Measurements from ENCODE around the gene ASB6.

Gene ASB6

GRCh38 chr9:129613520-129614175, 28.3 kb downstream of the ASB6 start:
- ChIA-PET CTCF (interaction anchor here (0.8 kb wide), 1 partner anchor 482 kb away, joined by 3 read pairs; no protein-coding TSS in a partner anchor), POLR2A (no interaction called here)
- no peak for DNase-seq (ENCODE audit: extremely low spot score)
- TF ChIP-seq SUZ12 (IDR thresholded peaks at IDR 0.05) (no peak), L3MBTL2 (conservative IDR thresholded peaks at IDR 0.05) (no peak), FOXK2 (IDR thresholded peaks at IDR 0.05) (no peak), CTBP1 (IDR thresholded peaks at IDR 0.05; ENCODE audit: borderline replicate concordance) (no peak), BHLHE40 (IDR thresholded peaks at IDR 0.05; ENCODE audit: borderline replicate concordance) (no peak), ARNT (IDR thresholded peaks at IDR 0.05) (no peak), ZNF384 (IDR thresholded peaks at IDR 0.05) (no peak), NFRKB (IDR thresholded peaks at IDR 0.05) (no peak), FOXA1 (IDR thresholded peaks at IDR 0.05) (no peak), LEF1 (IDR thresholded peaks at IDR 0.05; ENCODE audit: borderline replicate concordance) (no peak), FOXM1 (IDR thresholded peaks at IDR 0.05; ENCODE audit: borderline replicate concordance) (no peak), TARDBP (IDR thresholded peaks at IDR 0.05) (no peak), SP1 (IDR thresholded peaks at IDR 0.05) (no peak)
- TF ChIP-seq, protein P1, sequence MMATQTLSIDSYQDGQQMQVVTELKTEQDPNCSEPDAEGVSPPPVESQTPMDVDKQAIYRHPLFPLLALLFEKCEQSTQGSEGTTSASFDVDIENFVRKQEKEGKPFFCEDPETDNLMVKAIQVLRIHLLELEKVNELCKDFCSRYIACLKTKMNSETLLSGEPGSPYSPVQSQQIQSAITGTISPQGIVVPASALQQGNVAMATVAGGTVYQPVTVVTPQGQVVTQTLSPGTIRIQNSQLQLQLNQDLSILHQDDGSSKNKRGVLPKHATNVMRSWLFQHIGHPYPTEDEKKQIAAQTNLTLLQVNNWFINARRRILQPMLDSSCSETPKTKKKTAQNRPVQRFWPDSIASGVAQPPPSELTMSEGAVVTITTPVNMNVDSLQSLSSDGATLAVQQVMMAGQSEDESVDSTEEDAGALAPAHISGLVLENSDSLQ (IDR thresholded peaks at IDR 0.05) = no peak

DNA sequence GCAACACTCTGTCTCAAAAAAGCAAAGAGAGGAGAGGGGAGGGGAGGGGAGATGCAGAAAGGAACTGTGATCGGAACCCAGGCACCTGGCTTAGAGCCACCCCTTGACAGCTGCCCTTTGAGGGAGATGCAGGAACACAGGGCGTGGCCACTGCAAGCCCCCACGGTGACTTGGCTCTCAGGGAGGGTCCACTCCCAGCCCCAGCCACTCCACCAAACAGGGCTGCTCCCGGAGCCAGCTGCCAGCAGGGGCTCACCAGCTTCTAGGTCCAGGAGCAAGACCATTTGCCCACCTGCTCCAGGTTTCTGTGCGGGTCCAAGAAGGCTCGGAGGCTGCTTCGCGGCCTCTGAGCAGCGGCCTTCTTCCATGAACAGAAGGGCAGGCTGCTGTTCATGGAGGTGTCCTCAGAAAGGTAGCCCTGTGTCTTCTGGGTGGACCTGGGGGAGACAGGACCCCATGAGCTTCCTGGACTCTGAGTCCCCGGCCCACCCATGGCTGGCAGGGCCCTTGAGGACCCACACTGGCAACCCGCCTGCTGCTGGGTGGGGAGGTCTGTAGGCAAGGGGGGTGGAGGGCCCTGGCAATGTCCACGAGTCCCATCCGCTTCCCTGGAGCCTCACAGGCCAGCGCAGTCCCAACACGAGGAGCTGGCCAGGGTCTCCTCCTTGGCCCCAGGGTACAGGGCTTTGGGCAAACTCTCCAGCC, 29.0 kb downstream of the ASB6 start:
- CTCF ChIA-PET = interaction anchor here (0.8 kb wide), 1 partner anchor 481 kb away, joined by 4 read pairs; no protein-coding TSS in a partner anchor
- no peak for DNase-seq (ENCODE audit: extremely low spot score)
- POLR2A ChIA-PET = no interaction called here
- TF ChIP-seq SUZ12 (IDR thresholded peaks at IDR 0.05) = no peak
- TF ChIP-seq, protein P1 (IDR thresholded peaks at IDR 0.05) = no peak
- no peak for TF ChIP-seq ELF4 (IDR thresholded peaks at IDR 0.05)
- TF ChIP-seq ZNF384 (IDR thresholded peaks at IDR 0.05) = no peak
- no peak for TF ChIP-seq SP1 (IDR thresholded peaks at IDR 0.05)
- TF ChIP-seq L3MBTL2 (conservative IDR thresholded peaks at IDR 0.05) = no peak
- no peak for TF ChIP-seq HDGF (IDR thresholded peaks at IDR 0.05; ENCODE audit: borderline replicate concordance)
- TF ChIP-seq NFRKB (IDR thresholded peaks at IDR 0.05) = no peak
- no peak for TF ChIP-seq ARNT (IDR thresholded peaks at IDR 0.05)
- TF ChIP-seq BHLHE40 (IDR thresholded peaks at IDR 0.05; ENCODE audit: borderline replicate concordance) = no peak
- TF ChIP-seq CTBP1 (IDR thresholded peaks at IDR 0.05; ENCODE audit: borderline replicate concordance) = no peak
- no peak for TF ChIP-seq FOXM1 (IDR thresholded peaks at IDR 0.05; ENCODE audit: borderline replicate concordance)
- TF ChIP-seq LEF1 (IDR thresholded peaks at IDR 0.05; ENCODE audit: borderline replicate concordance) = no peak
- no peak for TF ChIP-seq FOXK2 (IDR thresholded peaks at IDR 0.05)

- ChIA-PET POLR2A (no interaction called here), CTCF (interaction anchor here (0.8 kb wide), 1 partner anchor 480 kb away, joined by 4 read pairs; no protein-coding TSS in a partner anchor)
- DNase-seq (ENCODE audit: extremely low spot score) = no peak
- no peak for TF ChIP-seq FOXK2 (IDR thresholded peaks at IDR 0.05)
- TF ChIP-seq FOXA1 (IDR thresholded peaks at IDR 0.05) = no peak
- TF ChIP-seq CTBP1 (IDR thresholded peaks at IDR 0.05; ENCODE audit: borderline replicate concordance) = no peak
- no peak for TF ChIP-seq SUZ12 (IDR thresholded peaks at IDR 0.05)
- no peak for TF ChIP-seq TARDBP (IDR thresholded peaks at IDR 0.05)
These were observed 29.8 kb downstream of the ASB6 start for GRCh38 chr9:129612123-129612522.

GRCh38 chr9:129611307-129611800, 30.6 kb downstream of the ASB6 start:
- no peak for DNase-seq (ENCODE audit: extremely low spot score)
- CTCF ChIA-PET = interaction anchor here (0.6 to 1.4 kb wide), 8 partner anchors 9 to 480 kb away, joined by 3 to 9 read pairs (median 3); partner anchors contain the start of genes C9orf50 and NTMT1
- no peak for TF ChIP-seq CTBP1 (IDR thresholded peaks at IDR 0.05; ENCODE audit: borderline replicate concordance)
- POLR2A ChIA-PET = interaction anchor here (1.3 kb wide), 1 partner anchor 433 kb away, joined by 6 read pairs; the partner anchor contains the start of gene IER5L

DNA sequence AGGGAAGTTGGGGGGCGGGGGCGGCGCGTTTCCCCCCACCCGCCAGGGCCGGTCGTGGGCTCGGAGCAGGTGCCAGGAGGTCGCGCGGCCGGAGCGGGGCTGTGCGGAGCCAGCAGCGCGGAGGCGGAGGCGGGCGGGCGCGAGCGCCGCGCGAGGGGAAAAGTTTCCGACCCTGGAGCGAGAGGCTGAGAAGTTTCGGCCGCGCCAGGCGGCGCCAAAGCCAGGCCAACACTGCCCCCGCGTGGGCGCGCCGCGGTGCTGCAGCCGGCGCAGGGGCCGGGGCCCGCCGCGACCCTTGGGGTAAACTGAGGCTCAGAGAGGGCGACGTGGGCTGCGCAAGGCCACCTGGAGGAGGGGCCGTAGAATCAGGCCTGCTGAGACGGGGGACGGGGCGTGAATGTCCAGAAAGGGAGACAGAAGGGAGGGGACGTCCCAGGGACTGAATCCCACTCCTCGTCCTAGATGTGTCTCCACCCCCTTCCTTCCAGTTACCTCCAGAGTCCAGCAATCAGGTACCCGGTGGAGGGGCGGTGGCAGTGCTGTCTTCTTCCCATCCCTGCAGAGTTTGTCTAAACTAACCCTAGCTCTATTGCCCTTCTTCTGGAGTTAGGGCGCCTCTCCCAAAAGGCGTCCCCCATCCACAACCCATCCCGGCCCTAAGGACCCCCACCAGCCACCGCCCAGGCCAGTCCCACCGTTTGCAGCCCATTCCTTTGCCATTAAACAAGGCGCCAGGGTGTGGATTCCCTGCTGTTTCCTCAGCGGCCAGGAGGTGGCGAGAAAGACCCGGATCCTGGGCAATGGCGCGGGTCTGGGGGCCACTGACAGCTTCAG, 31.3 kb downstream of the ASB6 start:
- TF ChIP-seq BHLHE40 (IDR thresholded peaks at IDR 0.05; ENCODE audit: borderline replicate concordance) (no peak), LEF1 (IDR thresholded peaks at IDR 0.05; ENCODE audit: borderline replicate concordance) (0 out of 2 replicates have a peak, but pooled peaks have one; percentile 16)
- CTCF ChIA-PET = interaction anchor here (0.6 to 1.4 kb wide), 8 partner anchors 10 to 479 kb away, joined by 3 to 9 read pairs (median 3); partner anchors contain the start of genes C9orf50 and NTMT1
- POLR2A ChIA-PET = interaction anchor here (1.3 kb wide), 1 partner anchor 433 kb away, joined by 6 read pairs; the partner anchor contains the start of gene IER5L
- peak; percentile 85 for DNase-seq (ENCODE audit: extremely low spot score)

DNA sequence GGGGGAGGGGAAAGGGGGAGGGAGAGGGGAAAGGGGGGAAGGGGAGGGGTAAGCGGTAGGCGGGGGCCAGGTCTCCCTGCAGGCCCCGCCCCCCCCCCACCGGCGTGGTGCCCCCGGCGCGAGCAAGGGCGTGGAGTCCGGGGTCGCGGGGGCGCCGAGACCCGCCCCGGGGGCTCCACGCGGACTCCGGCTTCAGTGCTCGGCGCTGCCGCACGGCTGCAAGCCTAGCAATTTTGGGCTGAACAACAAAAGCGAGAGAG, 31.8 kb downstream of the ASB6 start:
- CTCF ChIA-PET = no interaction called here
- POLR2A ChIA-PET = no interaction called here
- DNase-seq (ENCODE audit: extremely low spot score) = no peak
- TF ChIP-seq FOXM1 (IDR thresholded peaks at IDR 0.05; ENCODE audit: borderline replicate concordance) (no peak), TARDBP (IDR thresholded peaks at IDR 0.05) (no peak), FOXA1 (IDR thresholded peaks at IDR 0.05) (no peak), SUZ12 (IDR thresholded peaks at IDR 0.05) (no peak), SP1 (IDR thresholded peaks at IDR 0.05) (no peak), ZNF384 (IDR thresholded peaks at IDR 0.05) (no peak), ELF4 (IDR thresholded peaks at IDR 0.05) (no peak), ARNT (IDR thresholded peaks at IDR 0.05) (no peak), LEF1 (IDR thresholded peaks at IDR 0.05; ENCODE audit: borderline replicate concordance) (no peak), L3MBTL2 (conservative IDR thresholded peaks at IDR 0.05) (no peak), NFRKB (IDR thresholded peaks at IDR 0.05) (no peak)
- TF ChIP-seq, protein P1 (IDR thresholded peaks at IDR 0.05) = no peak
